ENCODE data around the gene CTRL. TPM values are rescaled to one million over a fixed set of nuclear protein-coding genes. Genes with fewer than 3 reads are reported as not detected.
A peak's percentile ranks its signal among the peaks of the same experiment; 100 is the strongest.

Gene CTRL
- total RNA-seq, 2 donors from 2014 or later, result 0.66 to 2.3 TPM

GRCh38 chr16:67964477-67965131 is 32.9 kb upstream of the CTRL start:
- TF ChIP-seq CTCF (conservative IDR thresholded peaks at IDR 0.05), result no peak
- Histone ChIP-seq H3K9ac (ENCODE audit: extremely low read depth, low read length, poor library complexity, severe bottlenecking) (no peak overlapping the region), H3K4me3 (ENCODE audit: low read length) (no peak overlapping the region), H3K27me3 (ENCODE audit: control insufficient read depth, insufficient read depth, low read length, poor library complexity, severe bottlenecking) (no peaks in the 10 kb centered on the region), H3K27ac (ENCODE audit: low read depth, low read length) (no peak overlapping the region), H3K9me3 (ENCODE audit: control insufficient read depth, low read length) (no peaks in the 10 kb centered on the region), H3K4me1 (ENCODE audit: control insufficient read depth, insufficient read depth, low read length) (peaks cover 16% of the 10 kb centered on the region), H3K36me3 (ENCODE audit: control insufficient read depth, insufficient read depth, low read length) (peaks cover 38% of the 10 kb centered on the region)
- H3K4me1 Mint-ChIP-seq, result peaks cover 18% of the 10 kb centered on the region
- H3K36me3 Mint-ChIP-seq (ENCODE audit: low read depth), result peaks cover 30% of the 10 kb centered on the region
- WGBS, 2 experiments (ENCODE audit: insufficient coverage in 1 of 2, insufficient read length in 1 of 2), result 95 to 98% methylated on average over 5 to 6 of the region's 6 CpGs
- H3K9me3 Mint-ChIP-seq, result no peaks in the 10 kb centered on the region
- DNase-seq, result no peak
- no peak overlapping the region for H3K4me3 Mint-ChIP-seq
- H3K27me3 Mint-ChIP-seq (ENCODE audit: insufficient read depth), result peaks cover 2% of the 10 kb centered on the region
- H3K27ac Mint-ChIP-seq, result no peak overlapping the region

- peaks cover 15% of the 10 kb centered on the region for H3K4me1 Mint-ChIP-seq
- H3K9ac ChIP-seq (ENCODE audit: extremely low read depth, low read length, poor library complexity, severe bottlenecking), result no peak overlapping the region
- peaks cover 30% of the 10 kb centered on the region for H3K36me3 Mint-ChIP-seq (ENCODE audit: low read depth)
- peak overlapping the region; percentile 29 for H3K4me3 Mint-ChIP-seq
- peaks cover 16% of the 10 kb centered on the region for H3K4me1 ChIP-seq (ENCODE audit: control insufficient read depth, insufficient read depth, low read length)
- WGBS, 2 experiments (ENCODE audit: insufficient coverage in 1 of 2, insufficient read length in 1 of 2), result 92 to 95% methylated on average over 25 to 32 of the region's 32 CpGs
- peaks cover 45% of the 10 kb centered on the region for H3K36me3 ChIP-seq (ENCODE audit: control insufficient read depth, insufficient read depth, low read length)
- peak; percentile 65 for DNase-seq
- peaks cover 2% of the 10 kb centered on the region for H3K27me3 Mint-ChIP-seq (ENCODE audit: insufficient read depth)
- no peak overlapping the region for H3K27ac Mint-ChIP-seq
- TF ChIP-seq CTCF (conservative IDR thresholded peaks at IDR 0.05), result no peak
- H3K9me3 Mint-ChIP-seq, result no peaks in the 10 kb centered on the region
- H3K4me3 ChIP-seq (ENCODE audit: low read length), result no peak overlapping the region
- no peak overlapping the region for H3K27ac ChIP-seq (ENCODE audit: low read depth, low read length)
- no peaks in the 10 kb centered on the region for H3K9me3 ChIP-seq (ENCODE audit: control insufficient read depth, low read length)
- H3K27me3 ChIP-seq (ENCODE audit: control insufficient read depth, insufficient read depth, low read length, poor library complexity, severe bottlenecking), result no peaks in the 10 kb centered on the region
Measured at GRCh38 chr16:67963662-67964321, 32.1 kb upstream of the CTRL start.

GRCh38 chr16:67963292-67963661 is 31.6 kb upstream of the CTRL start:
- Histone ChIP-seq H3K36me3 (ENCODE audit: control insufficient read depth, insufficient read depth, low read length) (peaks cover 49% of the 10 kb centered on the region), H3K4me1 (ENCODE audit: control insufficient read depth, insufficient read depth, low read length) (peaks cover 16% of the 10 kb centered on the region), H3K4me3 (ENCODE audit: low read length) (no peak overlapping the region), H3K9me3 (ENCODE audit: control insufficient read depth, low read length) (no peaks in the 10 kb centered on the region), H3K9ac (ENCODE audit: extremely low read depth, low read length, poor library complexity, severe bottlenecking) (no peak overlapping the region), H3K27me3 (ENCODE audit: control insufficient read depth, insufficient read depth, low read length, poor library complexity, severe bottlenecking) (no peaks in the 10 kb centered on the region), H3K27ac (ENCODE audit: low read depth, low read length) (no peak overlapping the region)
- peaks cover 15% of the 10 kb centered on the region for H3K4me1 Mint-ChIP-seq
- H3K36me3 Mint-ChIP-seq (ENCODE audit: low read depth), result peaks cover 35% of the 10 kb centered on the region
- TF ChIP-seq CTCF (conservative IDR thresholded peaks at IDR 0.05), result no peak
- no peak overlapping the region for H3K4me3 Mint-ChIP-seq
- H3K27me3 Mint-ChIP-seq (ENCODE audit: insufficient read depth), result peaks cover 2% of the 10 kb centered on the region
- 93% methylated on average over 2 of the region's 2 CpGs for WGBS, 2 experiments (ENCODE audit: insufficient coverage in 1 of 2, insufficient read length in 1 of 2)
- no peak overlapping the region for H3K27ac Mint-ChIP-seq
- DNase-seq, result no peak
- H3K9me3 Mint-ChIP-seq, result no peaks in the 10 kb centered on the region
